Adrenal gland (tissue), 5 donors: Measurements from ENCODE around the gene OR1F1.

ENCODE experiments used
- POLR2A ChIP-seq, 2 donors: fragments of 450-650 bp; IDR thresholded peaks; one replicate each; pipeline ENCODE4 v1.6.1; 2017; ENCODE audit warnings: antibody characterized with exemption in 2 of 2, mild to moderate bottlenecking in 2 of 2, moderate library complexity in 1 of 2
- TF ChIP-seq, protein P1 (sequence below), 6 experiments: fragments of 450-650 bp in 4 of 6; fragments of 200-600 bp in 2 of 6; sonication (generic) in 1 of 6; IDR thresholded peaks; 1 replicate in 5 of 6; 2 replicates in 1 of 6; pipeline versions ENCODE4 v1.5.1 to v1.8.0; 2016 to 2021; ENCODE audit warnings: antibody characterized with exemption in 6 of 6, mild to moderate bottlenecking in 2 of 6, moderate library complexity in 1 of 6
- donor health status: DM: no; HTN: no; CAD: no.

DNA sequence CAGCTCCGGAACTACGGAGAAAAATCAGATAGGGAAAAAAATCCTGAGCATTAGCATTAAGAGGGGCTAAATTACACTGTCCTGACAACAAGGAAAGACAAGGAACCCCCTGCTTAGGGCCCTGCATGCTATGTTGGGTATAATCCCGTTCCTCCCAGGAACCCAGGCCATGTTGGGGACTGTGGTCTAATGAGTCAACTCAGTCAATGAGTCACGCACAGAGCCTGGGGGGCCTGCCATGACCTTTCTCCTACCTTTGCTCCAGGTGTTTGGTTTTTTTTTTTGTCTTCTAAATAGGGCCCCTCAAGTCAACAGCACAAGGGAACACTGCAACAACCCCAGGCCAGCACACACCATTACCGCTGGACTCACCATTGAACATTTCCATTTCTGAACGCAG is 55.9 kb downstream of the OR1F1 start:
- TF ChIP-seq, protein P1, sequence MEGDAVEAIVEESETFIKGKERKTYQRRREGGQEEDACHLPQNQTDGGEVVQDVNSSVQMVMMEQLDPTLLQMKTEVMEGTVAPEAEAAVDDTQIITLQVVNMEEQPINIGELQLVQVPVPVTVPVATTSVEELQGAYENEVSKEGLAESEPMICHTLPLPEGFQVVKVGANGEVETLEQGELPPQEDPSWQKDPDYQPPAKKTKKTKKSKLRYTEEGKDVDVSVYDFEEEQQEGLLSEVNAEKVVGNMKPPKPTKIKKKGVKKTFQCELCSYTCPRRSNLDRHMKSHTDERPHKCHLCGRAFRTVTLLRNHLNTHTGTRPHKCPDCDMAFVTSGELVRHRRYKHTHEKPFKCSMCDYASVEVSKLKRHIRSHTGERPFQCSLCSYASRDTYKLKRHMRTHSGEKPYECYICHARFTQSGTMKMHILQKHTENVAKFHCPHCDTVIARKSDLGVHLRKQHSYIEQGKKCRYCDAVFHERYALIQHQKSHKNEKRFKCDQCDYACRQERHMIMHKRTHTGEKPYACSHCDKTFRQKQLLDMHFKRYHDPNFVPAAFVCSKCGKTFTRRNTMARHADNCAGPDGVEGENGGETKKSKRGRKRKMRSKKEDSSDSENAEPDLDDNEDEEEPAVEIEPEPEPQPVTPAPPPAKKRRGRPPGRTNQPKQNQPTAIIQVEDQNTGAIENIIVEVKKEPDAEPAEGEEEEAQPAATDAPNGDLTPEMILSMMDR (IDR thresholded peaks at IDR 0.05): no peak
- no peak for TF ChIP-seq POLR2A (IDR thresholded peaks at IDR 0.05)
